Memory B cell (primary cell): ENCODE results near the gene USP32.

ENCODE experiments used
- ATAC-seq: fragments of 150-1000 bp; cut with Tn5 transposase; 2 replicates; pipeline ENCODE4 v1.10.0; 2021; ENCODE audit warnings: low read depth, mild to moderate bottlenecking, moderate library complexity
- DNase-seq, 2 donors: peaks; one replicate each; pipeline ENCODE4 v3.0.0; 2022; ENCODE audit warnings: low spot score in 2 of 2
- H3K27ac Mint-ChIP-seq: one replicate; pipeline ENCODE4 v1.8.0; 2022; ENCODE audit warnings: mild to moderate bottlenecking, moderate library complexity, mixed read lengths
- H3K27me3 Mint-ChIP-seq: one replicate; pipeline ENCODE4 v1.8.0; 2022; ENCODE audit warnings: mixed read lengths
- H3K36me3 Mint-ChIP-seq: one replicate; pipeline ENCODE4 v1.8.0; 2022; ENCODE audit warnings: mild to moderate bottlenecking, mixed read lengths
- H3K4me1 Mint-ChIP-seq: one replicate; pipeline ENCODE4 v1.8.0; 2022; ENCODE audit warnings: mixed read lengths
- H3K4me3 Mint-ChIP-seq: one replicate; pipeline ENCODE4 v1.8.0; 2022; ENCODE audit warnings: mild to moderate bottlenecking, moderate library complexity, mixed read lengths
- H3K9me3 Mint-ChIP-seq: one replicate; pipeline ENCODE4 v1.8.0; 2022; ENCODE audit warnings: mixed read lengths

USP32 gene

GRCh38 chr17:60134396-60135150 is 257.4 kb downstream of the USP32 start:
- no peak for ATAC-seq
- Mint-ChIP-seq H3K4me1 (peaks cover 29% of the 10 kb centered on the region), H3K36me3 (peaks cover 5% of the 10 kb centered on the region), H3K4me3 (peak overlapping the region; percentile 90), H3K27ac (peak overlapping the region; percentile 77), H3K9me3 (peaks cover 2% of the 10 kb centered on the region), H3K27me3 (no peaks in the 10 kb centered on the region)
- DNase-seq, result no peak

- ATAC-seq (no peak), DNase-seq (no peak)
Measured at GRCh38 chr17:60130466-60130865, 261.5 kb downstream of the USP32 start.

GRCh38 chr17:60129164-60129563 is 262.8 kb downstream of the USP32 start:
- ATAC-seq, result no peak
- H3K9me3 Mint-ChIP-seq, result peaks cover 2% of the 10 kb centered on the region
- no peak overlapping the region for H3K27ac Mint-ChIP-seq
- peaks cover 10% of the 10 kb centered on the region for H3K4me1 Mint-ChIP-seq
- DNase-seq, result no peak
- peaks cover 1% of the 10 kb centered on the region for H3K27me3 Mint-ChIP-seq
- H3K36me3 Mint-ChIP-seq, result peaks cover 5% of the 10 kb centered on the region
- no peak overlapping the region for H3K4me3 Mint-ChIP-seq

More at GRCh38 chr17:60130466-60130865, 261.5 kb downstream of the USP32 start:
- H3K27ac Mint-ChIP-seq, result no peak overlapping the region
- no peak overlapping the region for H3K4me3 Mint-ChIP-seq
- peaks cover 5% of the 10 kb centered on the region for H3K36me3 Mint-ChIP-seq
- peaks cover 2% of the 10 kb centered on the region for H3K9me3 Mint-ChIP-seq
- peaks cover 21% of the 10 kb centered on the region for H3K4me1 Mint-ChIP-seq
- H3K27me3 Mint-ChIP-seq, result peaks cover 1% of the 10 kb centered on the region
